SU-DHL-6 (cell line): ENCODE results near the gene SBSN.

Experiments used
- H2AFZ ChIP-seq: fragments of 200-600 bp; sonication (generic); 2 replicates; pipeline ENCODE4 v1.6.1; 2014; ENCODE audit warnings: low read depth, mild to moderate bottlenecking, moderate library complexity, mixed read lengths, antibody characterized with exemption, low read length; ENCODE audit not compliant: severe bottlenecking
- H3F3A ChIP-seq: fragments of 200-600 bp; shearing (Covaris generic); 2 replicates; pipeline ENCODE4 v1.6.0; 2016; ENCODE audit warnings: antibody characterized with exemption, mild to moderate bottlenecking; ENCODE audit not compliant: insufficient read depth
- H3K27ac ChIP-seq: fragments of 200-600 bp; sonication (generic); 2 replicates; pipeline ENCODE4 v1.5.1; 2016; ENCODE audit warnings: low read depth, mild to moderate bottlenecking, low read length, moderate library complexity, mixed read lengths
- H3K27me3 ChIP-seq: fragments of 200-600 bp; sonication (generic), shearing (Covaris generic); 2 replicates; pipeline ENCODE4 v1.6.0; 2014; ENCODE audit warnings: mild to moderate bottlenecking, low read length
- H3K36me3 ChIP-seq: fragments of 200-600 bp; sonication (generic); 2 replicates; pipeline ENCODE4 v1.6.1; 2014; ENCODE audit warnings: mild to moderate bottlenecking, low read length, mixed read lengths
- H3K4me2 ChIP-seq: fragments of 300-600, 200-600 bp; shearing (Covaris generic), sonication (generic); 2 replicates; pipeline ENCODE4 v1.6.0; 2014; ENCODE audit warnings: low read length, low read depth, mild to moderate bottlenecking; ENCODE audit not compliant: poor library complexity, severe bottlenecking
- H3K4me3 ChIP-seq: fragments of 200-600 bp; sonication (generic); 2 replicates; pipeline ENCODE4 v1.5.1; 2014; ENCODE audit warnings: antibody characterized with exemption, low read length, mild to moderate bottlenecking, mixed read lengths; ENCODE audit not compliant: insufficient read depth, poor library complexity, severe bottlenecking
- H3K79me2 ChIP-seq: fragments of 200-600 bp; sonication (generic); 2 replicates; pipeline ENCODE4 v1.6.1; 2014; ENCODE audit warnings: mild to moderate bottlenecking, low read length, moderate library complexity; ENCODE audit not compliant: insufficient read depth
- H3K9ac ChIP-seq: fragments of 200-600 bp; sonication (generic); 2 replicates; pipeline ENCODE4 v1.7.0; 2014; ENCODE audit warnings: mild to moderate bottlenecking, low read length
- H3K9me2 ChIP-seq: fragments of 200-600 bp; sonication (generic); replicated peaks from 2 replicates; pipeline ENCODE4 v1.6.1; 2014; ENCODE audit warnings: low read length; ENCODE audit not compliant: insufficient read depth
- H3K9me3 ChIP-seq: fragments of 200-600 bp; sonication (generic); 2 replicates; pipeline ENCODE4 v1.6.1; 2014; ENCODE audit warnings: low read length, mixed read lengths; ENCODE audit not compliant: insufficient read depth
- H4K20me1 ChIP-seq: fragments of 200-600 bp; sonication (generic); 2 replicates; pipeline ENCODE4 v1.6.1; 2014; ENCODE audit warnings: low read depth, mild to moderate bottlenecking, antibody characterized with exemption, low read length, moderate library complexity, mixed read lengths
- EZH2phosphoT487 ChIP-seq: fragments of 200-600 bp; sonication (generic), shearing (Covaris generic); conservative IDR thresholded peaks from 2 replicates; pipeline ENCODE4 v1.6.1; 2018; ENCODE audit warnings: mild to moderate bottlenecking, antibody characterized with exemption, low read length, moderate library complexity, mixed read lengths
- TF ChIP-seq, protein P1 (sequence below): fragments of 200-600 bp; sonication (generic); IDR thresholded peaks from one replicate; pipeline ENCODE4 v1.5.1; 2017; ENCODE audit warnings: antibody characterized with exemption, mild to moderate bottlenecking, low read length, moderate library complexity; ENCODE audit not compliant: insufficient read depth, poor library complexity, severe bottlenecking

Gene SBSN

DNA sequence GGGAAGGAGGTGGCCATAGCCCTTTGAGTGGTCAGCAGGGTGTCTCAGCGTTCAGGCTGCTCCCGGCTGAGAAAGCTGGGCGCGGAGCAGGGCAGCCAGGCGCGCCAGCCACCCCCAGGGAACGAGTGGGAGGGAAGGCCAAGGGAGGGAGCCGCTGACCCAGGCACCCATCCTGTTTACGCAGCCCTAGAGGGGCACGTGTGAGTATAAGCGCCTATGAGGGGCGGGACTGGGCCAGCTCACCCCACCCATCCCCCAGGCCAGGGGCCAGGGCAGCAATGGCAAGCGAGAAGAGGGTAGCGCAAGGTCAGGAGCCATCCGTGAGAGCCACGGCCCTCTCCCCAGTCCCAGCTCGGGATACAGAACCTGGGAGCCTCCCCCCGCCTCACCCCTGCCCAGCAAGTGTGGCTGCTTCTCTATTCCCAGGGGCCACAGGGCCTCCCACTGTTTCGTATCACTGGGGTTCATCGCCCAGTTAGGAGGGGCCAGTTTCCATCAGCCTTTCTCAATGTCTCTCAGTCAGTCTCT lies 13.8 kb downstream of the SBSN start:
- TF ChIP-seq, protein P1, sequence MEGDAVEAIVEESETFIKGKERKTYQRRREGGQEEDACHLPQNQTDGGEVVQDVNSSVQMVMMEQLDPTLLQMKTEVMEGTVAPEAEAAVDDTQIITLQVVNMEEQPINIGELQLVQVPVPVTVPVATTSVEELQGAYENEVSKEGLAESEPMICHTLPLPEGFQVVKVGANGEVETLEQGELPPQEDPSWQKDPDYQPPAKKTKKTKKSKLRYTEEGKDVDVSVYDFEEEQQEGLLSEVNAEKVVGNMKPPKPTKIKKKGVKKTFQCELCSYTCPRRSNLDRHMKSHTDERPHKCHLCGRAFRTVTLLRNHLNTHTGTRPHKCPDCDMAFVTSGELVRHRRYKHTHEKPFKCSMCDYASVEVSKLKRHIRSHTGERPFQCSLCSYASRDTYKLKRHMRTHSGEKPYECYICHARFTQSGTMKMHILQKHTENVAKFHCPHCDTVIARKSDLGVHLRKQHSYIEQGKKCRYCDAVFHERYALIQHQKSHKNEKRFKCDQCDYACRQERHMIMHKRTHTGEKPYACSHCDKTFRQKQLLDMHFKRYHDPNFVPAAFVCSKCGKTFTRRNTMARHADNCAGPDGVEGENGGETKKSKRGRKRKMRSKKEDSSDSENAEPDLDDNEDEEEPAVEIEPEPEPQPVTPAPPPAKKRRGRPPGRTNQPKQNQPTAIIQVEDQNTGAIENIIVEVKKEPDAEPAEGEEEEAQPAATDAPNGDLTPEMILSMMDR = no peak
- no peak for TF ChIP-seq EZH2phosphoT487
- no peaks in the 10 kb centered on the region for H3K9me2 ChIP-seq
- H3K79me2 ChIP-seq = no peaks in the 10 kb centered on the region
- H3K4me2 ChIP-seq = no peak overlapping the region
- H3K27me3 ChIP-seq = no peaks in the 10 kb centered on the region
- no peak overlapping the region for H3K9ac ChIP-seq
- H2AFZ ChIP-seq = no peak overlapping the region
- no peaks in the 10 kb centered on the region for H4K20me1 ChIP-seq
- H3F3A ChIP-seq = no peaks in the 10 kb centered on the region
- H3K27ac ChIP-seq = no peak overlapping the region
- H3K4me3 ChIP-seq = no peak overlapping the region
- H3K9me3 ChIP-seq = no peaks in the 10 kb centered on the region
- no peaks in the 10 kb centered on the region for H3K36me3 ChIP-seq

DNA sequence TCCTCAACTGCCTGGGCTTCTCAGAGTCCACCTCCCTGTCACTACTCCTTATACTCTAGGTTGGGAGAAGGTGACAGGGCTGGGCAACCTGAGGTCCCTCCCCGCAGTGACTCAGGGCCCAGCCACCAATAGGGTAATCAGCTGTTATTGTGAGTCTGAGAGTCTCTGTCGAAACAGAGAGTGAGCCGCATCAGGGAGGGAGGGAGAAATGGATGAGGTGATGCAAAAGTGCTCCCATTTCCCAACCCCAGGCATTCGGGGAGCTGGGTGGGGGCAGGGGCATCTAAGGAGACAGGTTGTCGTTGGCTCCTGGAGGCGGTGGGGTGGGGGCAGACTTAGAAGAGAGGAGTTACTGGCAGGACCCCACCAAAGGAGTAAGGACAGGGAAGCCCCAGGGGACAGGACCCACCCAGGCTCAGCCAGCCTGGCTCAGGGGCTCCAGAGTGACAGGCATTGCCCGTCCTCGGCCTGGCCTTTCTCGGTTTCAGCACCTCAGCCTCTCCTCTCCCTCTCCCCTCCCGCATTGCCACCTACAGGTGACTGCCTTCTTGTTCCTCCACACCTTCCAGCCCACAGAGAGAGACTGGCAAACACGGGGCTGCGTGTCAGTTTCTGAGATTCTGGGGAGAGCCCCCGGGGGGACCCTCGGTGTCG lies 14.4 kb downstream of the SBSN start, which contains the start of gene DMKN:
TSS of gene DMKN (minus strand) at position 22 of the 654 bp plus-strand sequence. CDS start 174 bp downstream, outside the sequence.
- Histone ChIP-seq H3K4me3 (no peak within 1 kb of the TSS), H3K27me3 (no peaks in the 10 kb centered on the region), H3K9me2 (no peaks in the 10 kb centered on the region), H3K27ac (no peak within 1 kb of the TSS), H3K36me3 (no peaks in the 10 kb centered on the region), H3K79me2 (no peaks in the 10 kb centered on the region), H3K9ac (no peak within 1 kb of the TSS), H4K20me1 (no peaks in the 10 kb centered on the region), H3K9me3 (no peaks in the 10 kb centered on the region), H2AFZ (no peak within 1 kb of the TSS), H3F3A (no peaks in the 10 kb centered on the region), H3K4me2 (no peak within 1 kb of the TSS)
- no peak for TF ChIP-seq EZH2phosphoT487
- TF ChIP-seq, protein P1 = no peak

DNA sequence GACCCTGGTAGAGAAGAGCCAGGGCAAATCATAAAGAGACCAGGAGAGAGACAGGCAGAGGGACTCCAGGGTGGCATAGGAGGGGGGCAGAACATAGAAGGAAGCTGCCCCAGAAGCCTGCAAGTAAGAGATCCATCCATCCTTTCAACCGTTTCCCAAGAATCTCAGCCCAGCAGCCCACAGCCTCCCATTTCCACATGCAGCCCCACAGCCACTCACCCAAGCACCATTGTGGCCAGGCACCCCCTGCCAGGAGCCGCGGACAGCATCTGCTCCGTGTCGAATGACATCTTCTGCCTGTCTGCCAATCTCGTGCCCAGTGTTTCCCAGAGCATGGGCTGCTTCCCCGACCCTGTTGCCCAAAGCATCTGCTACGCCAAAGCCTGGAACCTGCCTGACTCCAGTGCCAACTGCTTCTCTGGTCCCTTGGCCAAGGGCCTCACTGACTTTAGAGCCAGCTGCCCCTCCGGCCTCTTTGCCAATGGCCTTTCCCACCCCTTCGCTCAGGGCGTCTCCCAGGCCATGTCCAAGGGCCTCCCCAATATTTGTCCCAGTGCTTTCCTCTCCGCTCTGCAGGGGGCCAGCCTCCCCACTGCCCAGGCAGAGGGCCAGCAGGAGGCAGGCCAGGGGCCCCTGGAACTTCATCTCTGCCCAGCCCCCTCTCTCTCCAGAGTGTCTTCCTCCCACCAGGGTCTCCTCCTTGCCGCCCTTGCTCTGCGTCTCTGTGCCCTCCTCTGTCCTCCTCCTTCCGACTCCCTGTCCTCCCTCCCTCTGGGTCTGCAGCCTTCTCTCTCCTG lies 15.1 kb downstream of the SBSN start:
- no peak overlapping the region for H3K9ac ChIP-seq
- no peak overlapping the region for H3K4me3 ChIP-seq

More for the DNA sequence above, 15.1 kb downstream of the SBSN start:
- Histone ChIP-seq H3K4me2 (no peak overlapping the region), H3K27ac (no peak overlapping the region), H3K79me2 (no peaks in the 10 kb centered on the region), H3K27me3 (no peaks in the 10 kb centered on the region), H4K20me1 (no peaks in the 10 kb centered on the region), H3K9me3 (no peaks in the 10 kb centered on the region), H2AFZ (no peak overlapping the region), H3F3A (no peaks in the 10 kb centered on the region), H3K36me3 (no peaks in the 10 kb centered on the region), H3K9me2 (no peaks in the 10 kb centered on the region)
- TF ChIP-seq, protein P1 = no peak
- no peak for TF ChIP-seq EZH2phosphoT487
